Activated CD8-positive, alpha-beta memory T cell treated with anti-CD3 and anti-CD28 coated beads, Interleukin-2, amount 50 U/mL, for 1 hour (primary cell): Measurements from ENCODE around the gene ANKRD65.
"Not testable (repeated sequence)": the region's sequence is repeated elsewhere in the genome, so short reads cannot be mapped to it uniquely, and the experiment has no call there.

Experiments
- DNase-seq: peaks from one replicate; pipeline ENCODE4 v3.0.0-alpha.2; 2020; ENCODE audit errors: extremely low read depth

The ANKRD65 gene

DNA sequence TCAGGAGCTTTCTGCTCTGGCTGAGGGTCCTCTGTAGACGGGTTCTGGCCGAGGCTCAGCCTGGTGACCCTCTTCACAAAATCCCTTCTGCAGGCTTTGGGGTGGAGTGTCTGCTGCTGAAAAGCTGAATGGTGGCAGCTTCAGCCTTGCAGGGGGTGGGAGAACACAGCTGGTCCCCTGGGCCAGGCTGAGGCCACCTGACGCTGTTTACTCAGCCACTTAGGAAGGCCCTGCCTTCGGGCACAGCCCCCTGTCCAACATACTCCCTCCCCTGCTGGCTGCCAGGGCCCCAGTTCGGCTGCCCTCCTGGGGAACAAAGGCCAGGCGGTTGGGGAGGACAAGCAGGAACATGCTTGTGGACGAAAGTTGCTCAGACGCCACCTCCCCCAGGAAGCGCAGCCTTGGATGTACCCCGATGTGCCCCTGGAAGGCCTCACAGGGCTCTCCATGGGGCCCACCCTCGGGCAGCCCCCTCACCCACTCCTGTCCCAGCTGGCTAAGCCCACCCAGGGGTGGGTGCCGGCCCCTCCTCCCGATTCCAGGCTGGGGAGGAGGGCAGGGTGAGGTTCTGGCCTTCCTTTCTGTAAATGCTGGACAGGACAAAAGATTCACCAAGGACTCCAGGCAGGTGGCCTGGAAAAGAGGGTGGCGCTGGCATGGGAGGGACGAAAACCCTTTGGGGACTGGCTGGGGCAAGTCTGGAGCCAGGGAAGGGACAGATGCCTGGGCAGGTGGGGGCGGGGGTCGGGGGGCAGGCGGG, at the start of gene ANKRD65:
Gene ANKRD65 (minus strand): TSS at position 130 of the 760 bp plus-strand sequence. CDS start 271 bp downstream, outside the sequence.
- no peak for DNase-seq

DNA sequence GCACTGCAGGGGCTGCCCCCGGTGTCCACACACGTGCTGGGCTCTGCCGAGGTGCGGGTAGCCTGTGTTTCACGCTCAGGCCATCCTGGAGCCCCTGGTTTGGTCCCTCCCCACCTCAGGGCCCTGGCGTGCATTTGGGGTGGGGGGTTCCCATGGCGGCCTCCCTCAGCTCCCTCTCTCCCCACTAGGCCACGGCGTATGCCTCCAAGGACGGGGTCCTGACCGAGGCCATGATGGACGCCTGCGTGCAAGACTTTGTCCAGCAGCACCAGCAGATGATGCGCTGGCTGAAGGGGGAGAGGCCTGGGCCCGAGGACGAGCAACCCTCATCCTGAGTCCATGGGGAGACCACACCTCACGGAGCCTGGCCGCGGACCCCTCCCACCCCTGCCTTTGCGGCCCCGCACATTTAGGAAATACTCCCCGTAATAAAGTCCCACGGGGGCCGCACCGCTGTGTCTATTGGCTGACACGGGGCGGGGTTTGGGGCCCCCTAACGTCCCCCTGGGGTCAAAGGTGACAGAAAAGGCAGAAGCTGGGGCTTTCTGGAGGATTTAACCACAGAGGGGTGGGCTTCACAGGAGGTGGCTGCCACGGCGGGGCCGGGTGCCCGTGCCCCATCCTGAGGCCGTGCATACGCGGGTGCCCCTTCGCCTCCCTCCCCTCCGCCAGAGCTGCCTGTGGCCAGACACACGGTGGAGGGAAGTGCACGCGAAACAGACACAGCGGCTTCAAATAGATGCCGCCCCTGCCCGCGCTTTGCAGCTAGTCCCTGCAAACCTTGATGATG, 47.3 kb upstream of the ANKRD65 start:
- DNase-seq = not testable (repeated sequence)

DNA sequence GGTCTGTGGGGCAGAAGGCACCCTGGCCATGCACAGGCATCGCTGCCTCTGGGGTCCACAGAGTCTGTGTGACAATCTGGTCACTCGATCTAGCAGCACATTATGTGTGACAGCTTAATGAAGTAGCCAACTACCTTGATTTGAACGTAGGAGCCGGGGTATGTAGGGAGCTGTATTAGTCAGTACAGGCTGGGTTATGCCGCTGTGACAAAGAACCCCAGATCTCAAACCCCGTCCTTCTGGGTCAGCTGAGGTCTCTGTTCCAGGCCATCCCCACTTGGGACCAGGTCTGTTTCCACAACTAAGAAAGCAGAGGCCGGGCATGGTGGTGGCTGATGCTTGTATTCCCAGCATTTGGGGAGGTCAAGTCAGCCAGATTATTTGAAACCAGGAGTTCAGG, 42.2 kb upstream of the ANKRD65 start:
- no peak for DNase-seq

DNA sequence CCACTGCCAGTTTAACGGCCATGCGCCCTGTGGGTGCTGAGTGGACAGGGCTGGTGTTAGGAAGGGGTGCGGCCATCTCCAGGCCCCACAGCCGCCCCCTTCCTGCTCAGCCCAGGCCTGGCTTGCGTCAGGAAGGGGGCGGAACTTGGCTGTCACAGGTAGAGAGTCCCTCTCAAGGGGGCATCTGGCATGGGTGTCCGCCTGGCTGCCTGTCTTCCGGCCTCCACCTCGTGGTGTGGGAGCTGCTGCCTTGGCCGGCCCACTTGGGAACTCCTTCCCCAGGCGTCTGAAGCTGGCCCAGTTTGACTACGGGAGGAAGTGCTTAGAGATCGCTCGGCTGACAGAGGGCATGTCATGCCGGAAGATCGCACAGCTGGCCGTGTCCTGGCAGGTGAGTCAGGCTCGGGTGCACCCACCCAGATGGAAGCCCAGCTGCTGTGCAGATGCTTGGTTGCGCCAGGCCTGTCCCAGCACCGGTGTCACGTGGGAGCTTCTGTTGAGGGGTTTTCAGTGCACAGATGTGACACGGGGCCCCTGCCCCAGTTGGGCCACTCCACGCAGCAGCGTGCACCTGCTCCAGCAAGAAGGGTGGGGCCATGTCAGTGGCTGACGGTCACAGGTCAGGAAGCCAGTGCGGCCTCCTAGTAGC, 41.4 kb upstream of the ANKRD65 start:
- DNase-seq = no peak

DNA sequence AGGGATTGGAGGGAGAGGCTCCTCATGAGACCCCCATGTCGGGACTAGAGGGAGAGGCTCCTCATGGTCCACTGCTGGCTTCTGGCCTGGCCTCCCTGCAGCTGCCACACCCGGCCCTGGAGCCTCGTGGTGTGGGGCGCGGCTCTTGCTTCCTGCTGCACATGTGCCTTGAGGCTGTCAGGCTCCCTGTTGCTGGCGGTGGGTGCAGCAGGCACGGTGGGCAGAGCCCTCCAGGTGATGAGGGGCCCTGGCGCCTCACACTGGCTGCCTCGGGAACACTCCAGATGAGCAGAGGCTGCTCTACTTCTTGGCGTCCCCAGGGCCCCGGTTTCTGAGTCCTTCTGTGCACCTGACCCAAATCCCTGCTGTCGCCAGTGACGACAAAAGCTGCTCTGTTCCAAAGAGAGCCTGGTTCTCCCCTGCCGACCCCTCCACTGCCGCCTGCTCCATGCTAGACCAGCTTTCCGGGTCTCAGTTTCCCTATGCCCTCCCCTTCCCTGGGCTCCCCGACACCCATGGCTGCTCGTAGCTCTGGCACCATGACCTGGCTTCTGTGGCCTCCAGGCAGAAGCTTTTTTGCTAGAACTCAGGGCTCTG, 40.7 kb upstream of the ANKRD65 start:
- DNase-seq = no peak

DNA sequence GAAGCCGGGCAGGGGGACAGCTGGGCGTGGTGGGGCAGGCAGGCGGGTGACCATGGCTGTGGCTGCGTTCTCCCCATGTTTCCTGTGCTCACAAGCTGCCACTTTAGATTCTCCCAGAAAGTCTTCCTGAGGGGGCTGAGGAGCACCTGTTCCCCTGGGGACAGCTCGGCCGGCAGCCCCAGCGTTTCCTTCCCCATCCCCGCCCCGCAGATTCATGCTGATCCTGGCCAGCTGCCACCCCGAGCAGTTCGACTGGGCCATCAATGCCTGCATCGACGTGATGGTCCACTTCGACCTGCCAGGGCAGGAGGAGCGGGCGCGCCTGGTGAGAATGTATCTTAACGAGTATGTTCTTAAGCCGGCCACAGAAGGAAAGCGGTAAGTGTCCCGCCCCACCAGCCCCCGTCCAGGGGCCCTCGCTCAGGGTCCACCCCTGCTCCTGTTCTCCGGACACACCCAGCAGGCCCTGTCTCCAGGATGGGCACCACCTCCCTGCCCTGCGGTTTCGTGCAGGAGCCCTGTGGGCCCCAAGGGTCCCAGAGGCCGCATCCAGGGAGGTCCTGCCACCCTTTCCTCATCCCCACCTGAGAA, 39.6 kb upstream of the ANKRD65 start:
- DNase-seq = no peak

DNA sequence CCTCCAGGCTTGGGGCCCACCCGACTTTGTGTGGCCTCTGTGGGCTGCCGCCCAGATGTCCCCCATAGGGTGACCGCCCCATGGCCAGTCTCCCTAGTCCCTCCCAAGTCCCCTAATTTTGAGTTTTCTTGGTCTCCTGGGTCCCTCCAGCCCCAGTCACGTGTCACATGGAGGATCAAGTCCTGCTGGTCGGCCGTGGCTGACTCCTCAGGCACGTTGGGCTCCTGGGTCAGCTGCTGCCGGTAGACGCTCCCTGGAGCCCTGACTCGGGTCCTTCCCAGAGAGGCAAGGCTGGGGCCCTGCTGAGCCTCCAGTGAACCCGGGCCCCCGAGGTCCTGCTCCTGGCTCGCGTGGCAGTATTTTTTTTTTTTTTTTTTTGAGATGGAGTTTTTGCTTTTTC, 38.6 kb upstream of the ANKRD65 start:
- DNase-seq = not testable (repeated sequence)

DNA sequence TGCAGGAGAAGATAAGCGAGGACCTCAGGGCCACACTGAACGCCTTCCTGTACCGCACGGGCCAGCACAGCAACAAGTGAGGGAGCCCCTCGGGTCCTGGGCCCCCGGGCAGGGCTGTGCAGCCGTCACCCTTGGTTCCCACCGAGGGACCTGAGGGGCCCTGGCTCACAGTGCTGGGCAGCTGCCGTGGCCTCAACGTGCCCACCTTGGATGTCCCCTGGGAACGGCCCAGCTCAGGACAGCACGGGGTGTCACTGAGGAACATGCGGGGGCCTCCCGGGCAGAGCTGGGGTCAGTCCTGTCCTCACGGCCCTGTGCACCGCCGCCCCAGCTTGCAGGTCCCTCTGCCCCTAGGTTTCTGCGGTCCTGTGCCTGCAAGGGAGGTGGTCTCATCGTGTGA, 38.1 kb upstream of the ANKRD65 start:
- DNase-seq = not testable (repeated sequence)

DNA sequence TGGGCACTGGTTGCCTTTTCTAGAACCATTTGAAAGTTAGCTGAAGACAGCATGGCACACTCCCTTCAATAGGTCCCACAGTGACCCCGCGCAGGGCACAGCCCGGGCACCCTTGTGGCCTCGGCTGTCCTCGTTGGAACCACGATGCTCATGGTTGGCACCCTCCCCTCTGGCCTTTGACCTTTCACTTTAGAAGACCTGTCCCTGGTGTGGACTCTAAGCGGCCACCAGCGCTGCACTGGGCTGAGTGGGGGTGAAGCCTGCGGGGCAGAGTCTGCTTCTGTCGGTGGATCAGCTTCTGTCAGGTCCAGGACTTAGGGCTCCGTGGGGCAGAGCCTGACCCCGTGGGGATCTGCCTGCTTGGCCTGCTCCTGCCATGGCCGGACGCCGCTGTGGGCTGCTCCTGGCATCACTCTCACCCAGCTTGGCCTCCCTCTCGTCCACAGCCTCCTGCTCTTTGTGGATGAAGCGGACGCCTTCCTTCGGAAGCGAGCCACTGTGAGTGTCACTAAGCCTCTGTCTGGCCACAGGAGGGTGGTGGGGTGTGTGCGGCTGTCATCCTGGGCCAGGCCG, 35.7 kb upstream of the ANKRD65 start:
- not testable (repeated sequence) for DNase-seq

DNA sequence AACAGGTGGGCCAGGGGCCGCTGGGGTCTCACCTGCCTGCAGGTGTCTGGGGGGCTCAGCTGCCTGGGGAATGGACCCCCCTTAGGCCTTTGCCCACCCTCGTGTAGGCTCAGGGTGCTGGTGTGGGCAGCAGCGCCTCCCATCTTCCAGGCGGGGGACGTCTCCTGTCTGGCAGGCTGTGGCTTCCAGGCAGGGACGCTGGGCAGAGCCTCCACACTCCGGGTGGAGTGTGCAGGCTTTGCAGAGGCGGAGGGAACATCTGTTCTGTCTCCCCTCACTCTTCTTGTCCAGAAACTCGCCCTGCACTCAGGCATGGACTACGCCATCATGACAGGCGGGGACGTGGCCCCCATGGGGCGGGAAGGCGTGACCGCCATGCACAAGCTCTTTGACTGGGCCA, 34.9 kb upstream of the ANKRD65 start:
- not testable (repeated sequence) for DNase-seq

DNA sequence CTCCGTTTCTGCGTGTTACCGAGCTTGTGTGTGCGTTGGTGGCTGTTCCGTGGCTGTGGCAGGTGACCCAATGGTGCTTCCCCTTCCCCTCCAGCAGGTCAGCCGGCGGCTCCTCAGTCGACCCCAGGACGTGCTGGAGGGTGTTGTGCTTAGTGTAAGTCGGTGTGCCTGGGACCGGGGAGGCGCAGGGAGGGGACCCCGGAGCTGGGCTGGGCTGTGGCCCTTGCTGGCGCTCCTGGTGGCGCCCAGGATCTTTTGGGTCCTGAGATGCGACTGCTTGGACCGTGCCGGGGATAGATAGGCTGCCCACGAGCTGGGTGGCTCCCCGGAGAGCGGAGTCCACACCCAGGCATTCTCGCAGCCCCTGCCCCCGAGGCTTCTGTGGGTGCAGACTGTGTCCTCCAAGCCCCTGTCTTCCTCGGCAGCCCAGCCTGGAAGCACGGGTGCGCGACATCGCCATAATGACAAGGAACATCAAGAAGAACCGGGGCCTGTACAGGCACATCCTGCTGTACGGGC, 34.3 kb upstream of the ANKRD65 start:
- no peak for DNase-seq

DNA sequence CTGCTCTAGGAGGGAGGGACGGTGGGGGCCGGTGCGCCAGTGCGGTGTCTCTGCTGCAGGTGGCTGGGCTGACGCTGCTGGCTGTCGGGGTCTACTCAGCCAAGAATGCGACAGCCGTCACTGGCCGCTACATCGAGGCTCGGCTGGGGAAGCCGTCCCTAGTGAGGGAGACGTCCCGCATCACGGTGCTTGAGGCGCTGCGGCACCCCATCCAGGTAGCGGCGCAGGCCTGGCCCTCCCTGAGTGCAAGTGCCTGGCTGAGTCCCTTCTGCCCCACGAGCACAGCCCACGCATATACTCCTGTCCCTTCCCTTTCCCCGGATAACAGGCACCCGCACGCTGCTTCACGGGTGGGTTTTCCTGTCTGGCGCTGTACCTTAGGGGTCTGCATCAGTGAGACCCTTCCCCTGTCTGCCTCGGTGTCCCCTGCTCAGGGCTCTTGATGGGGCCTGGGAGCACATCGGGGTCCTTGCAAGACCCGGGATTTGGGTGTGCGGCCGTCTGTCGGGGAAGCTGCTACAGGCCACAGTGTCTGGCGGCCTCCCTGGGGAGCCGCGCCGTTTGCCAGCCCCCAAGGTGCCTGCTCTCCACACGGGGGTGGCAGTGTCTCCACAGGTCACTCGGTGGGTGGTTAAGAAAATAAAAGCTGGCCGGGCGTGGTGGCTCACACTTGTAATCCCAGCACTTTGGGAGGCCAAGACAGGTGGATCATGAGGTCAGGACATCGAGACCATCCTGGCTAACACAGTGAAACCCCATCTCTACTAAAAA, 33.4 kb upstream of the ANKRD65 start:
- DNase-seq = not testable (repeated sequence)

DNA sequence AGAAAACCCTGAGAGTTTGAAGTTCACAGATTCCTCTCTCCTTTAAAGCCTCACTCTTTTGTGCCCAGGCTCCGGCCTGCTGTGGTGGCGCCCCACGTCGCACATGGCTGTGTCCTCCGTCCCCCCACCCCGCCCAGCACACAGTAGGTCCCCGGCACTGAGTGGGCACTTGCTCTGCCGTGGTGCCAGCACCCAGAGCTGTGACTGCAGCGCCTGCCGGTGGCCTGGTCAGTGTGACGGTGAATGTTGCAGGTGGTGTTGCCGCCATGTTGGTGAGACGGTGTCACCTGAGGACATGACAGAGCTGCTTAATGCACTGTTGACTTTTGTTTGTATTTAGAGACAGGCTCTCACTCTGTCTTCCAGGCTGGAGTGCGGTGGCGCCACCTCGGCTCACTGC, 31.8 kb upstream of the ANKRD65 start:
- no peak for DNase-seq

DNA sequence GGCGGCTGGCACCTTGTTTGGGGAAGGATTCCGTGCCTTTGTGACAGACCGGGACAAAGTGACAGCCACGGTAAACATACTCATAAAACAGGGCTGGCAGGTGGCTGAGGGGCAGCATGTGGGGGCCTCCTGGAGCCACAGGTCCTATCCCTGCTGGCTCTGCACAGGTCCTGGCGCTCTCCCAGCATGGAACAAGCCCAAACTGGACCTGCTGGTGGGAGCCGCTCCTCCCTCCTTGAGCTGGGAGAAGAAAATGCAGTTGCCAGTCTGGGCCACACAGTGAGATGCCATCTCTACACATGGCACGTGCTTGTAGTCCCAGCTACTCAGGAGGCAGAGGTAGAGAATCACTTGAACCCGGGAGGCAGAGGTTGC, 31.3 kb upstream of the ANKRD65 start:
- not testable (repeated sequence) for DNase-seq

DNA sequence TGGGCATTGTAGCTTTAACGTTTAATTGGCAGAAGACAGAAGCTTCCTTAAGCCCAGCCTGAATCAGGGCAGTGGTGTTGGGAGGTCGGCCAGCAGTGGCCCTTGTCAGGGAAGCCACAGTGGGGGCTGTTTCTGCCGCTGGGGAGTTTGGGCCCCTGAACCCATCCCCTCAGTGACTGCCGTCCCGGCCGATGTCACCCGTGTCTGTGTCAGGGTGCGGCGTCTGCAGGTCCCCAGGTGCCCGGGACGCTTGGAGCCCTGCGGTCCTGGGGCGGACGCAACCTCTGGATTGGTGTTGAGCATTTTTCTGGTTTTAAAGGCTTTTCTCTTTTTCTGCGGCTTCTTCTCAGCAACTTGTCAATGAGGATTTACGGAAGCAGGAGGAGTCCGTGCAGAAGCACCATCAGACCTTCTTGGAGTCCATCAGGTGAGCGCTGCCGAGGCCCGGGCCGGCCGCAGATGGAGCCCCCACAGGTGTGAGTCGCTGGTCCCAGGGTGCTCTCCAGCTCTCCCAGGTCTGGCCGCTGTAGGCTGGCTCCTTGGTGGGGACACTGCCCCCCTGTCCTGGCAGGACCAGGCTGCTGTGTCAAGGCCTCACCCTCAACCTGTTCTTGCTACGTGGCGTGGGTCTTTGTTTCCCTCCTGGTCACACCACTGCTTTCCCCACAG, 30.8 kb upstream of the ANKRD65 start:
- no peak for DNase-seq

DNA sequence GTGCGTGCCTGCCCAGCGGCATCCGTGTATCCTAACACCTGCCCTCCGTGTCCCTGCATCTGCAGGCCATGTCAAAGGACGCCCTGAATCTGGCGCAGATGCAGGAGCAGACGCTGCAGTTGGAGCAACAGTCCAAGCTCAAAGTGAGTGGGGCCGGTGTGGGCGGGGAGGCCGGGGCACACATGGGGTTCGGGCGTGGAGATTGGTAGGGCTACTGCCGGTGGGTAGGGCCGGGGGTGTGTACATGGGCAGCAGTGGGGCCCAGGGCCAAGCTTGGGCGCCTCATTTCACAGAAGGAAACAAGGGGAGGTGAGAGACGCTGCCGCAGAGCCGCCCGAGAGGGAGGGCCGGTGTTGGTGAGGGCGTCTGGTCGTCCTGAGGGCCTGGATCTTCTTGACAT, 29.5 kb upstream of the ANKRD65 start:
- not testable (repeated sequence) for DNase-seq

DNA sequence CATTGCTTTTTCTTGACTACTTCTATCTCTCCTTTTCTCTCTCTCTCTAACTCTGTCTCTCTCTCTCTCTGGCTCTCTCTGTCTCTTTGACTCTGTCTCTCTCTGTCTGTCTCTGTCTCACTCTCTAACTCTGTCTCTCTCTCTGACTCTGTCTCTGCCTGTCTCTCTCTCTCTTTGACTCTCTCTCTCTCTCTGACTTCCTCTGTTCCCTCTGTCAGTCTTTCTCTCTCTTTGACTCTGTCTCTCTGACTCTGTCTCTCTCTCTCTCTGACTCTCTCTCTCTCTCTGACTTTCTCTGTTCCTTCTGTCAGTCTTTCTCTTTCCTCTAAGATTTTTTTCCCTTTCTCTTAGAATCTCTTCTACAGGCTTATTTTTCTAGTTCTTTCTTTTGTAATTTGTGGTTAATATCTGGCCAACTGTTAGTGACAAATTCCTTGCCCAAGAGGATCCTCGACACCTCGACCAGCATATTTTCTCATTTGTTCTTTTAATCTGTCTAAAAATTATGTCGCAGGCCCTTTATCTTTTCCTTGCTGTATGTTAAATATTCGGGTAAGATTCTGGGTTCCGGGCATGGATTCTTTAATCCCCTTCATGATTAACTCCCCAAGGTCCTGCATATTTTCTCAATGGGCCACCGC, 28.1 kb upstream of the ANKRD65 start, which contains the start of gene ATAD3C:
Gene ATAD3C (plus strand): TSS at position 591 of the 641 bp plus-strand sequence. CDS start 995 bp downstream, outside the sequence.
- no peak for DNase-seq

DNA sequence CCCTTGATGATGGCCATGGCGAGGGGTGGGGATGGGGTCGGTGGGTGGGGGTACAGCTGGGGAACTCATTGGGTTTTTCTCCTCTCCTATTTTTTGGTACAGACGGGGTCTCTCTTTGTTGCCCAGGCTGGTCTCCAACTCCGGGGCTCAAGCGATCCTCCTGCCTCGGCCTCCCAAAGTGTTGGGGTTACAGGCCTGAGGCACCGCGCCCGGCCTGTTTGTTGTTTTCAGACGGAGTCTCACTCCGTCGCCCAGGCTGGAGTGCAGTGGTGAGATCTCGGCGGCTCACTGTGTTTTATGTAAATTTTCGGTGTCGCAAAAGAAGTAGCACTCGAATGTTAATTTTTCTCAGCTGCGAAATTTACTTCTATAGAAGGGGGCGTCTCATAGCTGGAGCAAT, 25.6 kb upstream of the ANKRD65 start:
- not testable (repeated sequence) for DNase-seq

DNA sequence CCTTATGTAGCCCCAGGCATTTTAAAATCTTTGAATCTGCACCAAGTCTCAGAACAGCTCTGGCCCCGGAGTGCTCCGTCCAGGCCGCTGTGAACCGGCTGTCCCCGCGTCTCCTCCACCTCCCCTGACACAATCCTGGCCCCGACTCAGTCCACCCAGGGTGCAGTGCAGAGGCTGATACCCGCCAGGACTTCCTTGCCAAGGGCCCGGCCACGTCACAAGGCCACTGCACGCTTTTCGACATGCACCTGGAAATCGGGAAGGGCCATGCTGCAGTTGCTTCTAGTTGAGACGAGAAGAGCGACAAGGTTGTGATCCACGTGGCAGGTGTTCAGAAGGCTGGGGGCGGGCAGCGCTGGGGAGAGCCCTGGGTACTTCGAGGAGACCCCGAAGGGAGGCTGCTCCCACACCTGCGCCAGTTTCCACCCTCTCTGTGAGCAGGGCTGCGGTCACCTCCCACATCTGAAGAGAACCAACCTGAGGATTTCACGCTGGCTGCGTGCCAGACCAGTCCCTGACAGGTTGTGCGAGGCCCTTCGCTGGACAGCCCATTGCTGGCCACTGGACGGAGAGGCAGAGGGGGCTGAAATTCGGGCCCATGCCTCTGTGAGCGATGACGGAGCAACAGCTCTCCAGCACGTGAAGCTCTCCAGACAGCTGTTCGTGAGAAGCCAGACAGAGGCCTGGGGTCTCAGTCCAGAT, 21.1 kb upstream of the ANKRD65 start:
- no peak for DNase-seq
